Ecto neural progenitor cell (in vitro differentiated cells): Measurements from ENCODE around the gene CRAMP1.
"Not testable (repeated sequence)": the region's sequence is repeated elsewhere in the genome, so short reads cannot be mapped to it uniquely, and the experiment has no call there.

Source experiments
- DNase-seq: peaks from one replicate; pipeline ENCODE4 v3.0.0-alpha.2; 2018; ENCODE audit warnings: low spot score

CRAMP1 gene

DNA sequence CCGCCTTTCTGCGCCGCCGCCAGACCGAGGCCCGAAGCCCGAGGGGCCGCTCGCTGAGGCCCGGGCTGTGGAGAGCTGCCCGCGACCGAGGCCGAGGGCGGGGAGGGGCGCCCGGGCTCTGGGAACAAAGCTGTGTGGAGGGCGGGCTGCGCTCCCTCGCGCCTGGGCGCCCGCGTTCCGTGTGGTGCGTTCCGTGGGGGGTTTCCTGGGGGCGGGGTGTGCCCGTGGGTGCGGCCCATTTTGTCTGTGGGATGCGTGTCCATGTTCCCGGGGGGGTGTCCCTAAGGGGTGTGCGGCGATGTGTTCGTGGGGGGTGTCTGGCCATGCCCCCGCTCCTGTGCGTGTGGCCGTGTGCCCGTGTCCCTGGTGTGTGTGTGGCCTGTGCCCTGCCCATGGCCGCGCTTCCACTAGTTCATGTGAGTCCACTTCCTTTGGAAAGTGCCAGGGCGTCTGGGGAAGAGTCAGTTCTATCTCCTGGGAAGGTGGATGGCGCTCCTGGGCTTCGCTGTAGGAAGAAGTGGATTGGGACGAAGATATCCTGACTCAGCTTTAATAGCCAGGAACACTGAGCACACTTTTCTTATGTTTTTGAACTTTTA lies 66.4 kb downstream of the CRAMP1 start:
- no peak for DNase-seq

DNA sequence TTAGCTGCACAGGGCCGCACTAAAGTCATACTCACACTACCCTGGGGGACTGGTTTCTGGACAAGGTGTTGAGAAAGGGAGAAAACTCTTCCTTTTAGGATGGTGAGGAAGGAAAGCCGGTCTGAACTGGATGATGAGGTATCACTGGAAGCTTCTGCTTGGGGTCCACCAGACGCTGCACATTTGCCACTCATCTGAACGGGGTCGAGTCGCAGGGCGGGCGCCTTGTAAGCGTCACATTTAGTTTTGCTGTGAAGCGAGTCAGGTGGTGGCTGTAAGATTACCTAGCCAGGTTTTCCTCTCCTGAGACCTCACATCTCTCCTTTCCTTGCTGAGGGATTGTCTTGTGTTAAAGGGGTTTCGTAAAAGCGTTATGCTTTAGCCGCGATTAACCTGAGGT lies 68.2 kb downstream of the CRAMP1 start:
- DNase-seq = no peak

DNA sequence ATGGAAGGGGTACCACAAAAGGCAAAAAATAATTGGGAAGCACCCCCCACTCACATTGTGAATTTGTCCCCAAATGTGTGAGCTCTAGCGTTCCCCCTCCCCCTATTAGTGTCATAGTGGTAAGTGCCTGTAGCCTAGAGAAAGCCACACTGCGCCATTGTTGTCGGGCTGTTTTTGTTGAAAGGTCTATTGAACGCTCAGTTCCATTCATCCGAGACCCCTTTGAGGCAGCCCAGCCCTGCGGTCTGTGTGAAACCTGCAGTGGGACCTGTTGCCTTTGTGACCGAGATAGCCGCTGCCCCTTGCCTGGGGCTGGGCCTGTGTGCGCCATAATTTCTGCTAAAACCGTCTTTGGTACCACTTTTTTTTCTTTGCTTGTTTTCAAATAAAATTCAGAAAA lies 68.9 kb downstream of the CRAMP1 start:
- no peak for DNase-seq

DNA sequence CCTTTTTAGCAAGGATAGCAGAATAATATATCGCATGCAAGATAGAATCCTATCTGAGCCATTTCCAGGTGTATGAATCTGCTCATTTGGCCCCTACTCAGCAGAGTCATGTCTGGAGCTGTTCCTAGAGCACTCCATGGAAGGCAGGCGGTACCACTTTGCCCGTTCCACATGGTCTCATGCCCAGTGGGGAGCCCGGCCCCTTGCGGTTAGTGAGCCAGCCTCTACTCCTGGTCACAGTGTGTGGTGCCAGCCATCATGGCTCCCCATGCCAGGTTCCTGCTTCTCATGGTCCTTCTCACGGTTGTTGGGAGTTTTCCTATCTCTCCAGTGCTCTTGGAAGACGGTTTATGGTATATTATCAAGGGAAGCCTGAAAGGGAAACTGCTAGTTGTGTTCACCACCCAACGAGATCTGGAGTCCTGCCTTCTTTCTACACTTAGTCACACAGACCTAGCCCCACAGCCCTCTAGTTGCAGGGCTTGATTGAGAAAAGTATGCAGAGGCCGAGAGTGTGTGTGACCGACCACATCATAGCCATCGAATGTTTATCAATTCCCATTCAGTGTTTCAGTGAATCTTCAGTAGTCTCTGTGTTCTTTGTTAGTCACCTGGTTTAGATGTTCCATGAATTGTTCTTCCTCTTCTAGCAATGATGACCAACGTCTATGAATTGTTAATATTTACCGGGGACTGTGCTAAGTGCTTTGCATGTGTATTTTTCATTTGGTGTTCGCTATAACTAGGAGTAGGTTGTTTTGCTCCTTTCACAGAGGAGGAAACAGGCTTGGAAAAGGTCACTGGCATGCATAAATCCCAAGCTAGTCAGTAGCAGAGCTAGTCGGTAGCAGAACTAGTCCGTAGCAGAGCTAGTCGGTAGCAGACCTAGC lies 75.5 kb downstream of the CRAMP1 start:
- no peak for DNase-seq

DNA sequence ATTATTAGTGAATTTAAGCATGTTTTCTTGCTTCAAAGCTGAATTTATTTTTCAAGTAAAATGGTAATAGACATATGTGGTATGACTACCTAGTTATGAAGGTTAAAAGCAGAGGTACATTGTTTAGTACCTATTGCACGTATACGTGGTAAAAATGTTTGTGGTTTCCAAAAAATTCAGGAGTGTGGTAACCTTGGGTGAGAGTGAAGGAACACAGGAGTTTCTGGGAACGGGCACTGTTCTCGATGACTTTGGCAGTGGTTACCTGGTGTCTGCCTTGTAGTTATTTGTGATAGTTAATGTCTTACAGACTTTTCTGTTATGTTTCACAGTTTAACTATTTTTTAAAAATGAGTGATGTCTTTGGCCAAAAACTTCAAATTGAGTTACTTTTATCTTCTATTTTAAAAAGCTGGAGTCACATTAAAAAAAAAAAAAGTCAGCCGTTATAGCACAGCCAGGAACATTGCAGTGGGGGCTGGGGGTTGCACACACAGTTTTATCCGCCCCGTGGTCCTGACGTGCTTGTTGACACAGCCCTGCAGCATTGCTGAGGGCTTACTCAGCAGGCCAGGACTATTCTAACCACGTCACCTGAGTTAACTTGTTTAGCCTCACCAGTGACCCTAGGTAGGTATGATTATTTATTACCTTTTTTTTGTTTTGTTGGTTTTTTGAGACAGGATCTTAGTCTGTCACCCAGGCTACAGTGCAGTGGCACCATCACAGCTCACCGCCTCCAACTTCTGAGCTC lies 76.8 kb downstream of the CRAMP1 start:
- DNase-seq = no peak

DNA sequence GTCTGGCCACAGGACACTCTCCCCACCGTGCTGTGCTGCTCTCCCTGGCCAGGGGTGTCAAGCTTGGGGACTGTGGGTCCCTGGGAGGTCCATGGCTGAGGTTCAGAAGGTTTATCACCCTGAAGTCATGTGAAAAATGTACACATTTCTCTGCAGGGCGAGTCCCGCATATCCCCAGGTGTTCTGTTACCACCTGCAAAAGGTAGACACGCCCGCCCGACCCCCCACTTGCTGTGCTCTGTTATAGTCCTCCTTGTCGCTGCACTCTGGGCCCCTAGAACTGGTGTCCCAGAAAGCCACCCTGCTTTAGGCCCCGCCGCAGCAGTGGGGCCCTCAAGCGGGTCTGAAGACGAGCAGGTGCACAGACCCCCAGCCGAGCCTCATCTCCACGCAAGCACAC lies 77.7 kb downstream of the CRAMP1 start:
- no peak for DNase-seq

DNA sequence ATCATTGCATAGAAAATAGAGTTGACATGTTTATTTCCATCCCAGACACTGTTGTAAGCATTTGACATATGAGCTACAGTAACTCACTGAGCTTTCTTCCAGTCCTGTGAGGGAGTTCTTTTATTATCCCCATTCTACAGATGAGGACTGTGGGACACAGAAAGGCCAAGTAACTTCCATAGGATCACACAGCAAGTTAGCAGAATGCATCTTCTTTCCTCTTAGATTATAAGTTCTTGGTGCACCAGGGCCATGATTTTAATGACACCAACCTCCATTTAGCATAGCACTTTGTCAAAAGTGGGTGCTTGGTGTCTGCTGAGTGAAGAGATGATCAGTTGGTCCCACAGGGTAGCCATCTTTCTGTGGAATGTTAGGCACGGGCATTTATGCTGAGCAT lies 78.7 kb downstream of the CRAMP1 start:
- no peak for DNase-seq

DNA sequence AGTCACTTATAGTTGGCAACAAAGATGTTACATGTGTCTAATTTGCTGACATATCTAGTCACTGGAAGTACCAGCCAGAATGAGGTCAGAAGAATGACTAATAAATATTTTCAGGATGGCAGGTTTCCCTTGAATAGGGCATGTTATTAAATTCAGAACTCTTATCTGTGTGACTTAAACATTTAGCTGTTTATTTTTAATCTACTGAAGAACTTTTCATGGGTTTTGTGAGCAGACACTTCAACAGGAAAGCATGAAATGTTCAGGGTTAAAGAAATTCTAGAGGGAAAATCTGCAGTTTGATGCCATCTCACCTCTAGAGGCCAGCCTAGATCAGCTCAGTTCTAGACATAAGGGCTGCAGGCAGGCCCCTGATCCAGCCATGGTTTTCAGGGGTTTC lies 79.1 kb downstream of the CRAMP1 start:
- no peak for DNase-seq

DNA sequence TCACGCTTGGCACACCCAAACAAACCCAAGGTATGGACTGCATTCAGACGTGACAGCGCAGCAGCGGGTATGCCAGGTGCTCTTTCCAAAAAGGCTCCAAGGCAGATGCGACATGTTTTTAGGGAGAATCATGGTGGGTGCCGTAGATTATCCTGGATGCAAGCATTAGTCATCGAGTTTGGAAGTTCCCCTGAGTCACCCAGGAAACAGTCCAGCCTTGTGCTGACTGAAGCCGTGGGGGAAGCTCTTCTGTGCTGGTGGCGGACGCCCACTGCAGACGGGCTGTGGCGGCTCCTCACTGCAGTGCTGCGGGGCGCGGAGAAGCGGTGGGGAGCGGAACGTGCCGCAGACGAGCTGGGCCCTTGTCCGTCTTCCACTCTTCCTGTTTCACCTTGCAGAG lies 79.8 kb downstream of the CRAMP1 start:
- DNase-seq = no peak

DNA sequence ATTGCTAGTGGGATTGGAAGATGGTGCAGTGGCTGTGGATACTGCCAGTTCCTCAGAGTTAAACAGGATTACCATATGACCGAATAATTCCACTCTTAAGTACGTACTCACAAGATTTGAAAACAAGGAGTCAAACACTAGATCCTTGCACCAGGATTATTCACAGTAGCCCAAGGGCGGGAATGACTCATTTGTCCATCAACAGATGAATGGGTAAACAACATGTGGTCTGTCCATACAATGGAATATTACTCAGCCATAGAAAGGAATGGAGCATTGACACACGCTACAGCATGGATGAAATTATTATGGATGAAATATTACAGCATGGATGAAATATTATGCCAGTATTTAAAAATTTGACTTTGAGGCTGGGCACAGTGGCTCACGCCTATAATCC lies 84.7 kb downstream of the CRAMP1 start:
- DNase-seq = no peak

DNA sequence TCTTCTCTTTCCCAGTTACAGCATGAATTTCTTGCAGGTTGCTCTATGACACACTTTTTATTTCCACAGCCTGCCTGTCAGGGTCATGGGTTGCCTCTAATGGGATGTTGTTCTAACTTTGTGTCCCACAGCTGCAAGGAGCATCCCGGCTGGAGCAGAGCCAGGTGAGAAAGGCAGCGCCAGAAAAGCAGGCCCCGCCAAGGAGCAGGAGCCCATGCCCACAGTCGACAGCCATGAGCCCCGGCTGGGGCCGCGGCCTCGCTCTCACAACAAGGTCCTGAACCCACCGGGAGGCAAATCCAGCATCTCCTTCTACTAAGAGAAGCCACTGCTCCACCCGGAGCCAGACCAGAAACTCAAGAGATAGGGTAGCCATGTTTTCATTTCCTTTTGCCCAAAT lies 86.5 kb downstream of the CRAMP1 start:
- no peak for DNase-seq

DNA sequence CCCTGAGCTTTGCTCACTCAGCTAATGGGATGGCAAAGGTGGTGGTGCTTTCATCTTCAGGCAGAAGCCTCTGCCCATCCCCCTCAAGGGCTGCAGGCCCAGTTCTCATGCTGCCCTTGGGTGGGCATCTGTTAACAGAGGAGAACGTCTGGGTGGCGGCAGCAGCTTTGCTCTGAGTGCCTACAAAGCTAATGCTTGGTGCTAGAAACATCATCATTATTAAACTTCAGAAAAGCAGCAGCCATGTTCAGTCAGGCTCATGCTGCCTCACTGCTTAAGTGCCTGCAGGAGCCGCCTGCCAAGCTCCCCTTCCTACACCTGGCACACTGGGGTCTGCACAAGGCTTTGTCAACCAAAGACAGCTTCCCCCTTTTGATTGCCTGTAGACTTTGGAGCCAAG lies 88.1 kb downstream of the CRAMP1 start:
- DNase-seq = no peak

DNA sequence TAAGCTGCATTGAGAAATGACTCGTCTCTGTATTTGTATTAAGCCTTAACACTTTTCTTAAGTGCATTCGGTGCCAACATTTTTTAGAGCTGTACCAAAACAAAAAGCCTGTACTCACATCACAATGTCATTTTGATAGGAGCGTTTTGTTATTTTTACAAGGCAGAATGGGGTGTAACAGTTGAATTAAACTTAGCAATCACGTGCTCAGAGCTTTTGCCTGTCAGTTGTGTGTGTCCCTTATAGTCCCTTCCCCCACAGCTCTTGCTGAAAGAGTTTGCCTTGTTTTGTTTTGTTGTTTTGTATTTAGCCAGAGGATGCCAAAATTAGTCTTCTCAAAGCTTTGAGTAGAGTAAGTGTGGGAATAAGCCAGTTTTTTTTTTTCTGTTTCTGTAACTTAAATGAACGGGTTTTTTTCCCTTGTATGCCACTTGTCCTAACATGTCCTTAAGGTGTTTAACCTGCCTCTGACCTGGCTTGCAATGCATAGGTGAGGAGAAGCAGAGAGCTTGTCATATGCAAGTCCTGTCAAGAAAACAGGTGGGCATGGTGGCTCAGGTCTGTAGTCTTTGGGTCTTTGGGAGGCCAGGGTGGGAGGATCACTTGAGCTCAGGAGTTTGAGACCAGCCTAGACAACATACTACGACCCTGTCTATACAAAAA lies 89.2 kb downstream of the CRAMP1 start:
- no peak for DNase-seq

DNA sequence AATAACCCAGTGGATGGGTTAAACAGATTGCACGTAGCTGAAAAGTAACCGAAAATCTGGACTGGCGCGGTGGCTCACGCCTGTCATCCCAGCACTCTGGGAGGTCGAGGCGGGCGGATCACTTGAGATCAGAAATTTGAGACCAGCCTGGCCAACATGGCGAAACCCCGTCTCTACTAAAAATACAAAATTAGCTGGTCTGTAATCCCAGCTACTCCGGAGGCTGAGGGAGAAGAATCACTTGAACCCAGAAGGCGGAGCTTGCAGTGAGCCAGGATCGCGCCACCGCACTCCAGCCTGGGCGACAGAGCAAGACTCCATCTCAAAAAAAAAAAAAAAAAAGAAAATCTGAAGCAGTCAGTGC lies 93.1 kb downstream of the CRAMP1 start:
- DNase-seq = not testable (repeated sequence)

DNA sequence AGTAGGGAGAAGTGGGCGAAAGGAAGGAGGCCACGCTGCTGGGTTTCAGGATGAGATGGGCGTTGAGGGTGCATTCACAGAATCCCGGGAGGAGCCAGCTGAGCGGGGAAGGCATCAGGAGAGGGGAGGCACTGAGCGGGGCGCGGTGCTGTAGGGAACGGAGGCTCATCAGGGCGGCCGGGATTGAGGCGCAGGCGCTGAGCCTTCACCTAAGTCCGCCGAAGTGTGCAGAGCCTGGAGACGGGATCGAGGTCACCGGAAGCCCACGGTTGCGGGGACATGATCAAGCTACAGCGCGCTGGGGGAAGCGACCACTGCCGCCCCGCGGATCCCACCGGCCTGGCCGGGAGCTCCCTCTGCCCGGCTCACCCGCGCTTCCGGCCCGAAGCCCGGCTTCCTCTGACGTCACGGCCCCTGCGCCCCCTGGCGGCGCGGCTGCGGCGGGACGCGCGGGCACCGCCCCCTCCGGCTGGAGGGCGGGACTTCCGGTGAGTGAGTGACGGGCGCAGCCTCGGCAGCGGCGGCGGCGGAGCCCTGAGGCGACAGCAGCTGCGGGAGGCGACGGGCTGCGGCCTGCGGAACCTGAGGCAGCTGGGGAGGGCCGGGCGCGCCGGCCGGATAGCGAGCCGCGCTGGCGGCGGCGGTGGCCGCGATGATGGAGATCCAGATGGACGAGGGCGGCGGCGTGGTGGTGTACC lies 93.7 kb downstream of the CRAMP1 start, which contains the start of gene MAPK8IP3:
Gene MAPK8IP3, plus strand, starts transcription at position 508 of the 698 bp plus-strand sequence. Its CDS starts 145 bp downstream, at position 653.
- peak; percentile 98 for DNase-seq

DNA sequence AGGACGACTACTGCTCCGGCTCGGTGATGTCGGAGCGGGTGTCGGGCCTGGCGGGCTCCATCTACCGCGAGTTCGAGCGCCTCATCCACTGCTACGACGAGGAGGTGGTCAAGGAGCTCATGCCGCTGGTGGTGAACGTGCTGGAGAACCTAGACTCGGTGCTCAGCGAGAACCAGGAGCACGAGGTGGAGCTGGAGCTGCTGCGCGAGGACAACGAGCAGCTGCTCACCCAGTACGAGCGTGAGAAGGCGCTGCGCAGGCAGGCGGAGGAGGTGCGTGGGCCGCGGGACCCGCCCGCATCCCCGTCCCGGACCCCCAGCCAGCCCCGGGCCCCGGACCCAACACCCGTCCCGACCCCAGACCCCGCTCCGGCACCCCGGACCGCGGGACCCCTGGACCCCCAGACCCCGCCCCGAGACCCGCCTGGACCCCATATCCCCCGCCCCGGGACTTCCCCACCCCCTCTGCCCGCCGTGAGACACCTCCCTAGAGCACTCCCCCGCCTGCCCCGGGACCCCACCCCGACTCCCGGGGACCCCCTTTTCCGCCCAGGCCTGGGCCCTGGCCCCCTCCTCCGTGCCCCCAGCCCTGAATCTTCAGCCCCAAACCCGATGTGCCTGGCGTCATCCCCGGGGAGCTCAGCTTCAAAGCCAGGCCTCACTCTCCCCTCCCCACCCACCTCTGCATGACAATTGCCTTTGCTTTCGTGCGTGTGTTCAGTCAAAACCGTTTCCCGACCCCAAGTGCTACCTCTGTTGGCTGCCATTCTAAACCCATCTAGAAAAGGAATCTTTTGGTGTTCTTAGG lies 94.4 kb downstream of the CRAMP1 start:
- peak; percentile 60 for DNase-seq

DNA sequence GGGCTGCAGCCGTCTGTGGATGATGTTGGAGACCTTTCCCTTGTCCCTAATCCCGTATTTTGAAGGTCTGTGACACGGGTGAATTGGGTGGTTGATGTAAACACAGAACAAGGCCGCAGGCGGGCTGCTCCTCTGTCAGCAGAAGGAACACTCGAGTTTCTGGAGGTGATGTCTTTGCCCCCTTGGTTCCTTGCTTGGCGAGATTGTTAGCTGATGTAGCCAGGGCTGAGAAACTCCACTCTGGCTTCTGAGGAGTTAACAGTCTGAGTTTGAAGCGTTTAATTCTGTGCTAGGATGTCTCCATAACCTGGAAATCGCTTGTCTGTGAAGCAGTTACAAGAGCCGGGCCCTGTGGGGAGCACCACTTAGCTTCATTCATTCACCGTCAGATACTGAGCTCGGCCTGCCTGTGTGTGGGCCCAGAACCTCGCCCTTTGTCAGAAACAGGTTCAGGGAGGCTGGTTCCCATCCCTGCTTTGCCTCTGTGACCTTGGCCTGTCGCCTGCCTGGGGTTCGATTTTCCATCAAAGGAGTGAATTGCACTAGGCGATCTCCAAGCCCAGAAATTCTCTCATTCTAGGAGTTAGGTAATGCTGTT lies 95.1 kb downstream of the CRAMP1 start:
- DNase-seq = no peak

DNA sequence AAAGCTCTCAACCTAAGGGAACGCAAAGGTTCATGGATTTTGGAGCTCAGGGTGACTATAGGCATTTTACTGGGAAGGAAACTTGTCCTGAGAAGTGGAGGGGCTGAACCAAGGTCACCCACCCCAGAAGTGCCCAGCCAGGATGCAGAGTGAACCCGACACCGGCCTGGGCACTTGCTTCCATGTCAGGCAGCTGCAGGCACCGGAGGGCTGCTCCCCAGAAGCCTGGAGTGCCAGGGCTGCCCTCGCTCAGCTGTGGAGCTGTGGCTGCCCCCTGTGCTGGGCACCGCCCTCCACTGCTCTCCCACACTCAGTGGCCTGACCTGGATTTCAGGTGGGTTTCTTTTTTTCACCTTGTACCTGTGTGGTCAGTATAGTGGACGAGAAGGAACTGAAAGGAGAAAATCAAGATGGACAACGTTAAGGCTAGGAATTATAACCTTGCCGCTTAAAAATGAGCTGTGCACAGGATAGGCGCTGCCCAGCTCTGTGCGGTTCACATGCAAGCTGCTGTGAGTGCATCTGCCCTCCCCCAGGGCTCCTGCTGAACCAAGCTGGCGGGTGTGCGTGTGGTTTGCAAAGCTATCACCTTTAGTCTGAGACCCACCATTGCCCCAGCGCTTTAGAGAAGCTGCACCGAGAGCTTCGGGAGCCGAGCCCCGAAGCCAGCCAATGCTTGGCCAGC lies 96.1 kb downstream of the CRAMP1 start:
- DNase-seq = no peak

DNA sequence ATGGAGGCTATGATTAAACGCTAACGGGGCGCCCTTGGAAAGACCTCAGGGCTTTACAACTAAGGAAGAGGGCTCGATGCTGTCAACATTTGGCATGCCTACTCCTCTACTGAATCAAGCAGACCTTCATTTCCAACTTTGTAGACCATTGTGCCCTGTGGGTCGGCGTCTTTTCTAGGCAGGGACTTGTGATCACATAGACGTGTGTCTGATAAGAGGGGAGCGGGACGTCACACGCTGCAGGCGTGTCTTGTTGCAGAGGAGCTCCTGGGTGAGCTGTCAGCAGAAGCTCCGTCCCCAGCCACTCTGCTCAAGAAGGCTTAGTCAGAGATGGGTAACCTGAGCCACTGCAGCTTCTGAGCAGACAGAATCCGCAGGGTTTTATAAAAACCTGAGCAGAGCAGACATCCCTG lies 96.6 kb downstream of the CRAMP1 start:
- no peak for DNase-seq

DNA sequence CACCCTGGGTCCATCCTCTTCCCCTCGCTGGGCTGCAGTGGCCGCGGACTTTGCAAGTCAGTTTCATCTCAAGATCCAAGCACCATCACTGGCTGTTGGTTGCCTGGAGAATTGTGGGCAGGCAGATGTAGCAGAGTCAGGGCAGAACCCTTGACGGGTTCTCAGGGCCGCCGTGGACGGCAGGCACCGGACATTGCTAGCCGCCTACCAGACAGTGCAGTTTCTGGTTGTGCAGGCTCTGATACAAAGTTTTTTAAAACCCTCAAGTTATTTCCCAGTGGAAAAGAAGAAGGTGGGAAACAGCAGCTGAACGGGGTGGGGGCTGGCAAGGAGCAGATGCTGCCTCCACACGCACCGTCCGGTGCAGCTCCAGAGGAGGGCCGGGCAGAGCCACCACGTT lies 97.2 kb downstream of the CRAMP1 start:
- no peak for DNase-seq
